Immature natural killer cell (primary cell): ENCODE results near the gene PRDM1. TPM values are rescaled to one million over a fixed set of nuclear protein-coding genes. Genes with fewer than 3 reads are reported as not detected.

ENCODE experiments used
- DNase-seq, 3 donors: peaks; one replicate each; pipeline ENCODE4 v3.0.0; 2022; ENCODE audit warnings: mixed read lengths in 1 of 3
- H3K27ac Mint-ChIP-seq, 6 donors: one replicate each; pipeline ENCODE4 v1.8.0; 2020; ENCODE audit warnings: mixed read lengths in 6 of 6, mild to moderate bottlenecking in 5 of 6, inconsistent platforms in 4 of 6, moderate library complexity in 3 of 6
- H3K27me3 Mint-ChIP-seq, 3 donors: one replicate each; pipeline ENCODE4 v1.8.0; 2020 to 2021; ENCODE audit warnings: low read depth in 3 of 3, mild to moderate bottlenecking in 3 of 3, mixed read lengths in 3 of 3, moderate library complexity in 3 of 3, inconsistent platforms in 1 of 3
- H3K36me3 Mint-ChIP-seq, 3 donors: one replicate each; pipeline ENCODE4 v1.8.0; 2020; ENCODE audit warnings: mixed read lengths in 3 of 3, inconsistent platforms in 2 of 3, mild to moderate bottlenecking in 2 of 3
- H3K4me1 Mint-ChIP-seq, 2 donors: one replicate each; pipeline ENCODE4 v1.8.0; 2020; ENCODE audit warnings: inconsistent platforms in 2 of 2, mild to moderate bottlenecking in 2 of 2, mixed read lengths in 2 of 2, moderate library complexity in 1 of 2
- H3K4me3 Mint-ChIP-seq, 5 donors: one replicate each; pipeline ENCODE4 v1.8.0; 2020; ENCODE audit warnings: mild to moderate bottlenecking in 5 of 5, mixed read lengths in 5 of 5, inconsistent platforms in 3 of 5, moderate library complexity in 3 of 5
- H3K9me3 Mint-ChIP-seq, 6 donors: one replicate each; pipeline ENCODE4 v1.8.0; 2020; ENCODE audit warnings: mild to moderate bottlenecking in 6 of 6, mixed read lengths in 6 of 6, inconsistent platforms in 4 of 6, moderate library complexity in 3 of 6
- polyA plus RNA-seq, 3 donors: library from polyadenylated mRNA; unstranded; fragments of 300-500 nt; fragmentation: Illumina TruSeq; gene quantifications; one replicate each; pipeline ENCODE4 v1.2.3, GENCODE V29; 2021

Gene PRDM1
- polyA plus RNA-seq, 3 donors from 2014 or later = 25.3 to 77.0 (median 33.0) TPM

DNA sequence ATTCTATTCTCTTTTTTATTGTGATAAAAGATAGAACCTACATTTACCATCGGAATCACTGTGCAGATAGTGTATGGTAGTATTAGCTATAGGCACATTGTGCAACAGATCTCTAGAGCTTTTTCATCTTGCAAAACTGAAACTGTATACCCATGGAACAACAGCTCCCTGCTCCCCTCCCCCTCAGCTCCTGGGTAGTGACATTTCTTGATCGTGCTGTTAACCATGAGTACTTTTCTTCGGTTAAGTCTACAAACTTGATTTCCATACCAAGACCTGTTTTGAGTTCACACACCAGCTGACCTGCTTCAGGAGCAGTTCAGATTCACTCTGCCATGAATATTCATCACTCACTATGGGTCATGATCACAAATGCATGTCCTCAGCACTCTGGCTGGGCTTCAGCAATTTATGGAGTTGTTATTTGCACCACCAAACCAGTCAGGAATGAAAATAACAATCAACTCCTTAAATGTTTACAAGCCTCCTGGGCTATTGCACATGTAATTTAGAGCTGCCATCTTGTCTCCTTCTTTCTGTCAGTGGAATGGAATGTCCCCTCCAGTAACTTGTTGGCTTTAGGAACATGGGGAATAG, 32.8 kb downstream of the PRDM1 start:
- Mint-ChIP-seq H3K4me3 (no peak overlapping the region), H3K27ac (peak overlapping the region; percentile 50 to 95 (median 70)), H3K4me1 (peaks cover 55 to 59% of the 10 kb centered on the region in 2 donors), H3K9me3 (no peaks in the 10 kb centered on the region), H3K36me3 (no peaks in the 10 kb centered on the region), H3K27me3 (peaks cover 2 to 5% (median 4%) of the 10 kb centered on the region in 3 donors)
- DNase-seq = no peak

DNA sequence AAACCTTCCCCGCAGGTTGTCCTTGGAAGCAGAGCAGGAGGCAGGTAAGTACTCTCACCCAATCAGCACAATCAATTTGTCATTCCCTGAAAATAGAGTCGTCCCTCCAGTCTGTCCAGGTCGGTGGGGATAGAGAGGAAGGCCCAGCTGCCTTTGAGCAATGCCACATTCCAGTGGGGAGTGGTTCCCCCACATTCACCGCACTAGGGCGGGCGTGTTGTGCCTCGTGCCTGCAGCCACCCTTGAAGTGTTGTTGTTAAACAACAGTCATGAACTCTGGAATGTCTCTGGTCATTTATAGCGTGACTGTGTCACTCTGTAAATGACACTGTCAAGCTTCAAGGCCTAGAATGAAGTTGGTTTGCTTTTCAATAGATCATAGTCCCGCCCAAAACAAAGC, 33.4 kb downstream of the PRDM1 start:
- H3K9me3 Mint-ChIP-seq = no peaks in the 10 kb centered on the region
- peaks cover 51 to 53% of the 10 kb centered on the region in 2 donors for H3K4me1 Mint-ChIP-seq
- H3K36me3 Mint-ChIP-seq = no peaks in the 10 kb centered on the region
- peaks cover 0 to 7% (median 3%) of the 10 kb centered on the region in 3 donors for H3K27me3 Mint-ChIP-seq
- H3K4me3 Mint-ChIP-seq = no peak overlapping the region
- peak overlapping the region in 4 of 6 donors; percentile 8 to 85 (median 50) for H3K27ac Mint-ChIP-seq
- DNase-seq = no peak

DNA sequence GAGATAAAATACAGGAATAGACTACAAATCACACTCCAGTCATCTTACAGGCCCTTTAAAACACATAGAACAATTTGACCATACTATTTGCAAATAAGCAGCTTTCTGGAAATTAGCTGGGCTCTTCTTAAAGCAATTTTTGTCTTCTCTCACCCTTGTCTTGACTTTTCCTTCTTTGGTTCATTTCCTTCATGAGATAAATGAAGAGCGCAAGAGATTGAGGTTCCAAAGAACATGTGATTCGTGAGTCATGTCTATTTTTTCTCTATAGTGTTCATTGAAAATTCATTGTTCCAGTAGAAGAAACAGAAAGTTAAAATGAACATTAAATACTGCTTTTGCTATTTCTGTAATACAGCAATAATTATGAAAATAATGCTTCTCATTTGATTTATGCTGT, 33.9 kb downstream of the PRDM1 start:
- Mint-ChIP-seq H3K4me3 (no peak overlapping the region), H3K27me3 (peaks cover 0 to 7% (median 3%) of the 10 kb centered on the region in 3 donors), H3K36me3 (no peaks in the 10 kb centered on the region), H3K27ac (peak overlapping the region in 2 of 6 donors; percentile 25 to 75), H3K9me3 (no peaks in the 10 kb centered on the region), H3K4me1 (peaks cover 46 to 48% of the 10 kb centered on the region in 2 donors)
- no peak for DNase-seq

DNA sequence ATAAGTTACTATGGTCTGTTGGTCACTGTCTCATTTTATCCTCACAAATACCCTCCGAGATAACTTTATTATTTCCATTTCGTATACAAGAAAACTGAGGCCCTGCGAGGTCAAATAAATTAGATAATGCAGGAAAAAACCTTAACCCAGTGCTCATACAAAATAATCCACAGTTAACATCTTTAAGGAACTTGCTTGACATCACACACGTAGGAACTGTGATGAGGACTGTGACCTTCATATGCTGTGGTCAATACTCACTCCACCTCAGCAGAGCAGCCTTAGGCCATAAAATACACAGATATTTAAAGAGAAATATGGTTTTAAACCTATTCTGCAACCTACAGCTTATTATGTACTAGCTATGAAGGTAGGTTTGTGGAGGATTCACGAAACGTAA, 34.3 kb downstream of the PRDM1 start:
- Mint-ChIP-seq H3K36me3 (no peaks in the 10 kb centered on the region), H3K27me3 (peaks cover 0 to 7% (median 3%) of the 10 kb centered on the region in 3 donors), H3K4me1 (peaks cover 42 to 44% of the 10 kb centered on the region in 2 donors), H3K4me3 (no peak overlapping the region), H3K9me3 (no peaks in the 10 kb centered on the region), H3K27ac (no peak overlapping the region)
- DNase-seq = no peak

DNA sequence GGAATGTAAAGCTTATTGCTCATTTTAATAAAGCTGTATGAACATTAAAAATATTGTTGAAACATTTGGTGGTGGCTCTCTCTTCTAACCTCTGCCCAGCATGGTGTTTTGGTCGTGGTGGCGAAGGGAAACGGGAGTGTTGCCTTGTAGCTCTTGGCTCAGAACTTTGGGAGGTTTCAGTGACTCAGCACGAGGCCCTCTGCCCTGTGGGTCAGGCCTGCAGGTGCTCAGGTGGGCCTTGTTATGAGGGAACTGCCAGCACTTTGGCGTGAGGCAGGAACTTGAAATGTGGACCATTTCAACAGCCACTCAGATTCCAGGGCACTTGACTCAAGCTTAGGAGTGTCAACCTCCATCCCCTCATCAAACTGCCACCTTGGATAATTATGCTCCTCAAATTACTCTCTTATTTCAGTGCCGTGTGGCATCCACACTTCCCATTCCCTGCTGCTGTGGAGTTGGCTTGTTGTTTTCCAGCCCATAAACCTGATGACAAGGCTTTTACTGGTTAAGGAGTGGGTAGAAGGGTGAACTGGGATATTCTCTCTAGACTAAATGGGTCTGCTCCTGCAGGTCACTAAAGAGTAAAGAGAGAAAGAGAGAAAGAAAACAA, 36.3 kb downstream of the PRDM1 start:
- peaks cover 0 to 3% (median 3%) of the 10 kb centered on the region in 3 donors for H3K27me3 Mint-ChIP-seq
- DNase-seq = no peak
- H3K9me3 Mint-ChIP-seq = no peaks in the 10 kb centered on the region
- H3K36me3 Mint-ChIP-seq = no peaks in the 10 kb centered on the region
- no peak overlapping the region for H3K27ac Mint-ChIP-seq
- H3K4me3 Mint-ChIP-seq = no peak overlapping the region
- peaks cover 23 to 28% of the 10 kb centered on the region in 2 donors for H3K4me1 Mint-ChIP-seq

DNA sequence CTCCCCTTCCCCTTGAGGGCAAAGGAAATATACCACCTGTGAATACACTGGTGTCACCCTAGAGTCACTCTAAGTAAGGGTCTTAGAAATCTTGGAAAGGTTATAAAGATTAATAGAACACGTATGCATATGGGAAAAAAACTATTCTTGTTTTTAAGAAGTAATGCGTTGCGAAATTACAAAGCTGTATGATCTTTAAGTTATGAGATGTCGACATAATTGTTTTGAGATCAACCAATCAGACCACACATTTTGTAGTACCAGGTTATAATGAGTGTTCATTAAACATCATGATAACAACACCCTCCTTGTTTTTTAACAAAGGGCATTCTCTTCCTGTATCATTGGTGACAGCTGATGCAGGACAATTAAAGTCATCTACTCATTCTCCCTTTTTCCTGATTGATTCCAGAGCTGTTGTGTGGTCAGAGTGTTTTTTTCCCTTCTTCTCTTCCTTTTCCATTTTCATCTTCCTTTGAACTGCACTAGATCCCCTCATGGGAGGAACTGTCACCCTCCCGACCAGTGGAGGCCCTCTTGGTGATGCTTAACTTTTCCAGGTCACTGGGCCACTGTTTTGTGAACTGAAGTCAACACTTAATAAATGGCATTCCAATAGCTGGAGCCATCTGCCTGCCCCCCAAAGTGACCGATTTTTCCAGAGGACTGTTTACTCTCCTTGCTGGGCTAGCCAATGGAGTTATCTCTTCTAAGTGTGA, 37.0 kb downstream of the PRDM1 start:
- peaks cover 0 to 2% (median 0%) of the 10 kb centered on the region in 3 donors for H3K27me3 Mint-ChIP-seq
- DNase-seq = no peak
- H3K4me1 Mint-ChIP-seq = peaks cover 16 to 21% of the 10 kb centered on the region in 2 donors
- no peaks in the 10 kb centered on the region for H3K9me3 Mint-ChIP-seq
- no peak overlapping the region for H3K4me3 Mint-ChIP-seq
- no peak overlapping the region for H3K27ac Mint-ChIP-seq
- no peaks in the 10 kb centered on the region for H3K36me3 Mint-ChIP-seq

DNA sequence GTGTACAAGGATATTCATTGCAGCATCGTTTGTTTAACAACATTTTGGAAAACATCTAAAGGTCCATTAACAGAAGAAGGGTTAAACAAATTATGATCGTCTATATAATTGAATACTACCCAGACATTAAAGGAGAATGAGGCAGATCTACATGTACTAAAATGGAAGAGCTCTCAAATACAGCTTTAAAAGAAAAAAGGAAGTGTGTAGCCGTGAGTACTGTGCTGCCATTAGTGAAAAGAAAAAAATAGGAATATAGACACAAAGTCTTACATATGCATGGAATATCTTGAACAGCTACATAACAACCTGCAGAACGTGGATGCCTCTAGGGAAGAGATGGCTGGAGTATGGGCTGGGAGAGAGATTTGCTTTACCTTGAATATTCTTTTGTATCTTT, 37.9 kb downstream of the PRDM1 start:
- H3K4me3 Mint-ChIP-seq = no peak overlapping the region
- H3K27me3 Mint-ChIP-seq = peaks cover 0 to 2% (median 2%) of the 10 kb centered on the region in 3 donors
- no peaks in the 10 kb centered on the region for H3K36me3 Mint-ChIP-seq
- H3K4me1 Mint-ChIP-seq = peaks cover 7 to 12% of the 10 kb centered on the region in 2 donors
- DNase-seq = no peak
- H3K9me3 Mint-ChIP-seq = no peaks in the 10 kb centered on the region
- H3K27ac Mint-ChIP-seq = no peak overlapping the region

DNA sequence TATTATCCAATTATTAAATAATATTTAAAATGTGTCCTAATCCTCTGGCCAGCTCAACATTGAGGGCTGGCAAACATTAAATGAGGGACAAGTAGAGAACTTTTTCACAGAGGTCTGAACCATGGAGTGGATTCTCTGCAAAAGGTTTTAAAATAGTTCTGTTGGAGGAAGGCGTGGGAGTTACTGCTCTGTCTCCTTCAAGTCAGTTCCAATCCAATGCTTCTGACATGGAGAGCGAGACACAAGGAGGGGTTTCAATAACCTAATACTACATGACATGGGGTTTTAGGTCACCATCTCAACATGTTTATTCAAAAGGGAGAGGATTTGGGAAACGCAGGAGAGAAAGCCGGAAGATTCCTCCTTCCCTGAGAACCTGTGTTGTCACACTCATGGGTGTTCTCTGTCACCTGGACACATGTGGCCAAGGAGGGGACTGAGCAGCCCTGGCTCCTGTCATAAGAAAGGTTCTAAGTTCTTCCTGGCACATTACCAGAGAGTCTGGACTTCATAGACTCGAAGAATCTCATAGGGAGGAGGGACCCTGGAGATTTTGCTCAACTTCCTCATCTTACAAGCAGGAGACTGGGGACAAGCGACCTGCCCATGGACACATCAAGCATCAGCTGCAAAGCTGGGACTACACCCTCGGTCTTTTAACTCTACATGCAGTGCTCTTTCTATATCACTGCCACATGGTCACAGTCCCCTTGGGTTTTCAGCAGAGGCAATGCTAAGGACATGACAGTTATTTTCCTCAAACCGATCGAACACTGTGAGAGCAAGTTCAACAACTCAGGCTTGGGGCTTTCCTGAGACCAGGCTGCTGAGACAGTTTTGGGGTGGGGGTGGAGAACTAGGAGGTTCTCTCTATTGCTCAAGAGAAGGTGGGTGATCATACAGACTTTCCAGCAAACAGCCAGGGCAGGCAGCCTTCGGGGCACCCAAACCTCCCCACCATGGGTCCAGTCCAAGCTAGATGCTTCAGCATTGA, 38.6 kb downstream of the PRDM1 start:
- DNase-seq = no peak
- Mint-ChIP-seq H3K4me1 (peaks cover under 1 to 5% of the 10 kb centered on the region in 2 donors), H3K9me3 (no peaks in the 10 kb centered on the region), H3K27ac (peak overlapping the region in 1 of 6 donors; percentile 57), H3K27me3 (peaks cover 0 to 2% (median 2%) of the 10 kb centered on the region in 3 donors), H3K36me3 (no peaks in the 10 kb centered on the region), H3K4me3 (no peak overlapping the region)

DNA sequence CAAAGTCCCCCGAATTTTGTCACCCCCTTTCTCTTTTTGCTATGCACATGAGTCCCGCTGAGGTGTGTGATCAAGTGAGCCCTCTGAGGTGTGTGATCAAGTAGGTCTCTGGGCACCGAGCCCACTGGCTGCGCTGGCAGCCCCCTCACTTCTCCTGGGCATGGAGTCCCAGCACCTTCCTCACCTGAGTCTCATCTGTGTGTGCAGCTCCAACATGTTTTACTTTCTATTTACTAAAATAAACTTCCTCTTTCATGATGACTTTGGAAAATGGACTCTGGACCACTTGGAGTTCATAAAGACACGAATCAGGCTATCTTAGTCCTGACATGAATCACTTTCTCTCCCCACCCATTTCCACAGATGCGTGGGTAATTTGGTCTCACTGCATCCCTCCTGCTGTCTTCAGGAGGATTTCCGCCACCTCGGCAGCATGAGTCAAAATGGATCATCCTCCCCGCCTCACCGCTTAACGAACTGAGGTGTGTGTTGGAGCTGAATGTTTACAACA, 39.8 kb downstream of the PRDM1 start:
- Mint-ChIP-seq H3K27ac (peak overlapping the region in 2 of 6 donors; percentile 52 to 62), H3K36me3 (no peaks in the 10 kb centered on the region), H3K4me3 (peak overlapping the region in 1 of 5 donors; percentile 74), H3K4me1 (peaks cover 0 to 8% of the 10 kb centered on the region in 2 donors), H3K9me3 (no peaks in the 10 kb centered on the region), H3K27me3 (peaks cover 0 to 2% (median 2%) of the 10 kb centered on the region in 3 donors)
- no peak for DNase-seq

DNA sequence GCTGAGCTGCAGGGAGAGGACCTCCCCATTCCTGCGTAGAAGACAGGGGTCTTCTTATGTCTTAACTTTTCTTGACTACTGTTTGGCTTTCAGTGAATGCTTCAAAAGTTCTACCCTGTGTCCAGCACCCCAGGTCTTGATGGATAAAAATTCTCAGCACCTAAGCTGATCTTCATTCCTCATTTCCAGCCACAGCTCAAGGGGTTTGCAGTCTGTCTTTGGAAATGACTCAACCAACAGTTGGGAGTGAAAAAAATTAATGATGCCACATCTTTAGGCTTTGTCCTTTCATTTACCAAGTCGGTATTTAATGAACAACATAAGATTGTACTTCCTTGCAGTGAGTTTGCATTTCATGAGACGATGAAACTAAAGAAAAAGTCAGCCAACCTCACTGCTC, 40.3 kb downstream of the PRDM1 start:
- H3K4me1 Mint-ChIP-seq = peaks cover 0 to 8% of the 10 kb centered on the region in 2 donors
- H3K4me3 Mint-ChIP-seq = peak overlapping the region in 1 of 5 donors; percentile 74
- no peak for DNase-seq
- H3K9me3 Mint-ChIP-seq = no peaks in the 10 kb centered on the region
- peaks cover 0 to 2% (median 2%) of the 10 kb centered on the region in 3 donors for H3K27me3 Mint-ChIP-seq
- no peaks in the 10 kb centered on the region for H3K36me3 Mint-ChIP-seq
- H3K27ac Mint-ChIP-seq = peak overlapping the region in 2 of 6 donors; percentile 52 to 62

DNA sequence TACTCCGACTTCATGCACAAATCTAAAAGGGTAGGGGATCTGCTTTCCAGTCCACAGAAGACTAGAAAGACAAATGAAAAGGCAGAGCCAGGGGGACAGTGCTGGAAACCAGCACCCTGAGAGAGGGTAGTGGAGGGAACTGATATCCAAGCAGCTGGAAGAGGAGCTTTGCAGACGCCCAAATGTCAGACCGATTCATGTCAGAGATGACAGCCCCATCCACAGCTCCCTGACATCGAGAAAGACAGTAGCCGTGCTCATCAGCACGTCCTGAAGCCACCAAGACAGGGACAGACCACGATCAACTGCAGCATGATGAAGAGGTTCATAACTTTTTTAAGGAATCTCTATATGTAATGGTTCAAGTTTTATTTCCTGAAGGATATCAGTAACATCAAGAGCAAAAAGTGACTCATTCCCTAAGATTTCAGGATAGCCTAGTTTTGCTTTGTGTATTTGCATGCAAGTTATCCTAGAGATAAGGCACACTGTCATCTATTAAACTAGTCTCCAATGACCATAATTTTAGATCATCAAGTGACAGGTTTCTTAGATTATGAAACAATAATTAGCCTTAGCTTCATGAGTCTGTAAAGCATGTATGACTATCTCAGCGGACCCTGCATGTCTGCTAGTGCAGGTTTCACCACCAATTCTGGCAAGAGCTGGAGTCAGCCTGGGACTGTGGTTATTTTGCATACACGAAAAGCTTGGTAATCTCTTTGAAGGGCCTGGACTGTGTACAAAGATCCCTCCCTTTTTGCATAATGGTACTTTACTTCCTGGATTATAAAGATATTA, 43.0 kb downstream of the PRDM1 start:
- Mint-ChIP-seq H3K36me3 (no peaks in the 10 kb centered on the region), H3K27me3 (peaks cover 0 to 2% (median 0%) of the 10 kb centered on the region in 3 donors), H3K27ac (peak overlapping the region in 1 of 6 donors; percentile 73), H3K4me1 (peaks cover 0 to 8% of the 10 kb centered on the region in 2 donors), H3K4me3 (no peak overlapping the region), H3K9me3 (no peaks in the 10 kb centered on the region)
- DNase-seq = no peak

DNA sequence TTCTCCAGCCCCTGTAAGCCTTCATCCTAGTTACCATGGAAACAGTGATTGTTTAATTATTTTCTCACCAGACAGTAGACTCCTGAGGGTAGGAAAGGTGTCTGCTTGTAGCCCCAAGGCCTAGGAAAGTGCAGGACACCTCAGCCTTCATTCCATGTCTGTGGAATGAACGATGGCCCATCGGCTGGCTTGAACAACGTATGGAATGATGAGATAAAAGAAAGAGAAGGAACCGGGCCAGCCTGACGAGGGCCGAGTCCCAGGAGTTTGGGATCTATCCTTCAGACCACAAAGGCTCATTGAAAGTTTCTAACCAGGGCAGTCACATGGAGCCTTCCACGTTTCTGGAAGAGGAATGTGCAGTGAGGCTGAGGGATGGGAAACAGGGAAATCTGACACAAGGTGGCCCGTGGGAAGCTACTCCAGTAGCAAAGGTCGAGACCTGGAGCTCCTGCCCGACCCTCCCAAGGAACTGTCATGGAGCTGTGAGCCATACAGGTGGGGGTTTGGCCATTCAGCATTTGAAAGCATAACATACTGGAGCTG, 46.1 kb downstream of the PRDM1 start:
- Mint-ChIP-seq H3K4me1 (peaks cover 0 to 8% of the 10 kb centered on the region in 2 donors), H3K9me3 (no peaks in the 10 kb centered on the region), H3K27ac (peak overlapping the region in 1 of 6 donors; percentile 12), H3K27me3 (peaks cover 0 to 2% (median 0%) of the 10 kb centered on the region in 3 donors), H3K36me3 (no peaks in the 10 kb centered on the region), H3K4me3 (no peak overlapping the region)
- no peak for DNase-seq
